HepG2 (cell line): ENCODE data around the gene PUDP. TPM values are rescaled to one million over a fixed set of nuclear protein-coding genes. Genes with fewer than 3 reads are reported as not detected.
"Not testable (repeated sequence)": the region's sequence is repeated elsewhere in the genome, so short reads cannot be mapped to it uniquely, and the experiment has no call there.

Experiments
- ATAC-seq: fragments of 200-7000 bp; cut with Tn5 transposase; 3 replicates; pipeline ENCODE4 v1.9.1; 2020; ENCODE audit warnings: mild to moderate bottlenecking, moderate library complexity
- BruUV-seq: library from RNA; stranded (reverse); fragments of 400-500 nt; replicated peaks from 2 replicates; lab custom pipeline; 2021; lab: Mats Ljungman, UMichigan
- CTCF ChIA-PET: fragments of 300-600 bp; formaldehyde crosslinking; extraction: SDS; loops from one replicate; lab custom pipeline; 2021; ENCODE audit warnings: low total read pairs, inconsistent platforms, low intra/inter-chr PET ratio; lab: Yijun Ruan, JAX
- POLR2A ChIA-PET: fragments of 350-600 bp; sonication (Branson Sonifier 250); formaldehyde crosslinking; loops from one replicate; lab custom pipeline; 2020; ENCODE audit warnings: antibody characterized with exemption, inconsistent platforms; lab: Yijun Ruan, JAX
- DNase-seq: peaks from one replicate; pipeline ENCODE4 v3.0.0-alpha.2; 2015; ENCODE audit warnings: low spot score
- FAIRE-seq: peaks from 3 replicates; lab custom pipeline; 2011; peaks lifted over from hg19 to GRCh38; lab: Jason Lieb, UNC
- H2AFZ ChIP-seq: one replicate; pipeline ENCODE4 v1.6.1; 2011; ENCODE audit warnings: low read length, inconsistent platforms
- H3K27ac ChIP-seq: fragments of 300-600 bp; 3 replicates; pipeline ENCODE4 v1.8.0; 2011; ENCODE audit warnings: mixed run types, mild to moderate bottlenecking, mixed read lengths, low read length, inconsistent platforms; ENCODE audit not compliant: insufficient read depth; ENCODE audit errors: extremely low read length
- H3K27me3 ChIP-seq, 2 experiments: fragments of 200-600 bp in 1 of 2; 2 replicates in 1 of 2; 3 replicates in 1 of 2; pipeline versions ENCODE4 v1.6.0 to v1.8.0; 2011; ENCODE audit warnings: low read length in 2 of 2, mild to moderate bottlenecking in 2 of 2, moderate library complexity in 2 of 2, inconsistent platforms in 1 of 2; ENCODE audit not compliant: insufficient read depth in 2 of 2, control insufficient read depth in 1 of 2
- H3K36me3 ChIP-seq, 2 experiments: fragments of 200-600 bp in 1 of 2; replicated peaks in 1 of 2; 2 replicates in 1 of 2; 3 replicates in 1 of 2; pipeline versions ENCODE4 v1.5.1 to v1.8.0; 2011; ENCODE audit warnings: low read length in 2 of 2, inconsistent platforms in 1 of 2; ENCODE audit not compliant: insufficient read depth in 2 of 2, control insufficient read depth in 1 of 2
- H3K4me1 ChIP-seq: 2 replicates; pipeline ENCODE4 v1.5.1; 2012; ENCODE audit warnings: low read length, inconsistent platforms; ENCODE audit not compliant: insufficient read depth
- H3K4me2 ChIP-seq: 2 replicates; pipeline ENCODE4 v1.6.0; 2011; ENCODE audit warnings: low read depth, low read length, inconsistent platforms
- H3K4me3 ChIP-seq, 3 experiments: fragments of 200-600 bp in 1 of 3; sonication (generic), shearing (Covaris generic) in 1 of 3; replicated peaks in 1 of 3; 2 replicates each; pipeline ENCODE4 v1.5.1; 2011 to 2016; ENCODE audit warnings: low read length in 3 of 3, inconsistent platforms in 2 of 3, low read depth in 2 of 3, mild to moderate bottlenecking in 2 of 3, control low read depth in 1 of 3, mixed read lengths in 1 of 3; ENCODE audit not compliant: insufficient read depth in 1 of 3
- H3K79me2 ChIP-seq: one replicate; pipeline ENCODE4 v1.6.1; 2011; ENCODE audit warnings: low read length, inconsistent platforms; ENCODE audit not compliant: insufficient read depth
- H3K9ac ChIP-seq: 2 replicates; pipeline ENCODE4 v1.6.0; 2011; ENCODE audit warnings: mild to moderate bottlenecking, low read depth, low read length, inconsistent platforms; ENCODE audit not compliant: insufficient read depth
- H3K9me3 ChIP-seq: 2 replicates; pipeline ENCODE4 v1.5.1; 2012; ENCODE audit warnings: mild to moderate bottlenecking, low read length
- H4K20me1 ChIP-seq: 2 replicates; pipeline ENCODE4 v1.6.0; 2011; ENCODE audit warnings: inconsistent platforms, mild to moderate bottlenecking, low read length, moderate library complexity; ENCODE audit not compliant: insufficient read depth
- ARNT ChIP-seq: fragments of 450-650 bp; IDR thresholded peaks from 2 replicates; pipeline ENCODE4 v1.6.1; 2017
- CBX2 ChIP-seq, 2 experiments: fragments of 200-600 bp in 1 of 2; sonication (generic); formaldehyde crosslinking in 1 of 2; IDR thresholded peaks; 2 replicates each; pipeline versions ENCODE4 v1.7.0 to v1.8.1; 2018 to 2022; ENCODE audit warnings: low read depth in 2 of 2, low read length in 1 of 2, mild to moderate bottlenecking in 1 of 2, missing genetic modification reagents in 1 of 2
- ESRRA ChIP-seq: sonication (generic); formaldehyde crosslinking; IDR thresholded peaks from 2 replicates; pipeline ENCODE4 v1.5.1; 2020; ENCODE audit warnings: mild to moderate bottlenecking, low read depth, missing genetic modification reagents
- KDM6A ChIP-seq: IDR thresholded peaks from 2 replicates; pipeline ENCODE4 v1.6.1; 2016; ENCODE audit warnings: low read depth
- ZBTB3 ChIP-seq: sonication (generic); formaldehyde crosslinking; IDR thresholded peaks from 2 replicates; pipeline ENCODE4 v1.4.0; 2020; ENCODE audit warnings: low read depth, mild to moderate bottlenecking, moderate library complexity, missing genetic modification reagents, borderline replicate concordance
- ZNF878 ChIP-seq: sonication (generic); formaldehyde crosslinking; IDR thresholded peaks from 2 replicates; pipeline ENCODE4 v1.8.1; 2023; ENCODE audit warnings: mild to moderate bottlenecking, missing genetic modification reagents, moderate library complexity
- WGBS: methylation state at CpG from one replicate; pipeline ENCODE4 v1.1.6; 2017; ENCODE audit warnings: low lambda C conversion rate; 5-methylcytosine and 5-hydroxymethylcytosine counted together
- in situ Hi-C: cut with HindIII; loops from 2 replicates; pipeline ENCODE4 v1.10.0; 2017; ENCODE audit warnings: low pct_unique_long_range_greater_than_20kb; ENCODE audit not compliant: extremely low pct_ligation_motif_present
- intact Hi-C: fragments of 100-400 bp; cut with micrococcal nuclease; formaldehyde crosslinking; loops from one replicate; pipeline ENCODE4 v1.10.0; 2022; ENCODE audit not compliant: unreplicated experiment
- polyA plus RNA-seq, 8 experiments: library from polyadenylated mRNA; depleted of rRNA in 3 of 8; stranded (reverse) in 7 of 8; unstranded in 1 of 8; fragments of >200 nt; fragmentation: Illumina TruSeq in 4 of 8; extraction: Trizol in 4 of 8; gene quantifications; 2 replicates each; pipeline versions ENCODE4 v1.2.1 to v1.2.3, GENCODE V29; 2011 to 2016; ENCODE audit warnings: low read depth in 4 of 8, missing spikeins in 1 of 8, mixed read lengths in 1 of 8; ENCODE audit not compliant: insufficient read depth in 1 of 8
- total RNA-seq, 5 experiments: library from RNA; depleted of rRNA; stranded (reverse); fragments of >200 nt; fragmentation: Illumina TruSeq; extraction: Trizol; gene quantifications; 2 replicates each; pipeline ENCODE4 v1.2.3, GENCODE V29; 2016; ENCODE audit warnings: low read depth in 1 of 5

Gene PUDP
- total and polyA plus RNA-seq, 2 of the 13 experiments (the other 11 are each of a cell fraction or from before 2014, with no cell fraction given): 7.5 to 23.5 TPM

DNA sequence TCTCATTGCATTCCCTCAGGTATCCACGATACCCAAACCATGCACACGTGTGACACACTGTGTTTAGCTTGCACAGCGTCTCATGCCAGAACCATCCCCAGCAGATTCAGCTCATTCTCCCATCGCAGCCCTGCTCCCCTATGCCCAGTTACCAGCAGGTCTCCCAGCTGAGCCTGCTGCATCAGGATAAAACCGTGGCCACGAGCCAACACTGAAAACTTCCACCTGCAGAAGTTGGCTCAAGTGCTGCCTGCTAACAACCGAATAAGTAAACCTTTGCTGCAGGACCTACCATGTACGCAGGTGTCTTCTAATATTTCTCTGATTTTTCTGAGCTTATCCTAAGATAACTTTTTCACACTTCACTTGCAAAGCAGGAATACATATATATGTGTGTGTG lies 120.9 kb downstream of the PUDP start (continued):
- no peak for TF ChIP-seq CBX2 (IDR thresholded peaks at IDR 0.05; ENCODE audit: low read depth, low read length)
- TF ChIP-seq CBX2 (CRISPR knock-in tag; IDR thresholded peaks at IDR 0.05; ENCODE audit: low read depth): no peak
- no peak for TF ChIP-seq ESRRA (CRISPR knock-in tag)
- TF ChIP-seq ZBTB3 (CRISPR knock-in tag): no peak

DNA sequence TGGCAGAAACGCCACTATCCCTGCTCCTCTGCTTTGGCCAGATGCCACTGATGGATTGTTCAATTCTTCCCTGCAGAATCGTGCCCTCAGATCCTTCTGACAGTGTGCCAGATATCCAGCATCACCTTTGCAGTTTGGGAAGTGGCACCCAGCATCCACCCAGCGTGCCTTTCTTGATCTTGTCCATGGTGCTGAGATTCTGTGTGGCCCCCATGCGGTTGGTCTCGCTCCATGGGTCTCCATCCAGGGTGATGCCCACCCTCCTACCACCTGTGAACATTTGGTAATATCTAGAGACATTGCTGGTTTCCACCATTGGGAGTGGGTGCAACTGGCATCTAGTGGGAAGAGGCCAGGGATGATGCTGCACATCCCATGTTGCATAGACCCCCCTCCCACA lies 121.6 kb downstream of the PUDP start:
- H3K9me3 ChIP-seq, H3K4me2 ChIP-seq, H3K36me3 ChIP-seq, H3K9ac ChIP-seq, intact Hi-C loops, H3K27ac ChIP-seq, FAIRE-seq, POLR2A ChIA-PET, H3K4me1 ChIP-seq, H4K20me1 ChIP-seq, BruUV-seq, H2AFZ ChIP-seq, ATAC-seq, in situ Hi-C loops, CTCF ChIA-PET, H3K27me3 ChIP-seq, DNase-seq, H3K4me3 ChIP-seq, H3K79me2 ChIP-seq: not testable (repeated sequence)
- 14% methylated on average over 2 of the region's 5 CpGs for WGBS

DNA sequence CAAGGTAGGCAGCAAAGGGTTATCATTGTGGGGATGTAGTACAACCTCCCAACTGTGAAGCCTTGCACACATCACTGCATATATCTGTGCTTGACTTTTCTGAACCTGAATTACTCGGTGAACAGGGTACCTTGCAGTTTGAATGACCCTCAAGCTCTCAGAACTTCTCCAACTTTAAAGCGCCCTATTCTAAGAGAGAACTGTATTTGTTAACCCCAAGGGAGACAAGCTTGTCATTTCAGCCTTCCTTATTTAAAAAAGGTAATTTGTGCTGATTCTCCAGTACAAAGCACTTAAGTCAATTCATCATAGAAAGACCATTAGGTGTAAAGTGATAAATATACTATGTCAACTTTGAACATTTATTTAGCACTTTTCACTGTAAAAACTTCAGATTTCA lies 122.5 kb downstream of the PUDP start:
- CTCF ChIA-PET: no interaction called here
- Histone ChIP-seq H3K79me2 (no peaks in the 10 kb centered on the region), H2AFZ (no peak overlapping the region), H3K27ac (no peak overlapping the region), H4K20me1 (no peaks in the 10 kb centered on the region), H3K4me3 (no peak overlapping the region), H3K9me3 (no peaks in the 10 kb centered on the region), H3K4me2 (no peak overlapping the region), H3K9ac (no peak overlapping the region), H3K4me1 (no peaks in the 10 kb centered on the region), H3K27me3 (no peaks in the 10 kb centered on the region), H3K36me3 (no peaks in the 10 kb centered on the region)
- in situ Hi-C loops: no loop called here
- FAIRE-seq (no peak), ATAC-seq (no peak), DNase-seq (no peak)
- no peak for TF ChIP-seq ARNT
- no peak for TF ChIP-seq ZNF878 (CRISPR knock-in tag)
- TF ChIP-seq KDM6A: no peak
- intact Hi-C loops: no loop called here
- POLR2A ChIA-PET: no interaction called here
- no TSS peak for BruUV-seq
- 92% methylated on average over 2 of the region's 2 CpGs for WGBS
